ENCODE data around the gene IL1B.

DNA sequence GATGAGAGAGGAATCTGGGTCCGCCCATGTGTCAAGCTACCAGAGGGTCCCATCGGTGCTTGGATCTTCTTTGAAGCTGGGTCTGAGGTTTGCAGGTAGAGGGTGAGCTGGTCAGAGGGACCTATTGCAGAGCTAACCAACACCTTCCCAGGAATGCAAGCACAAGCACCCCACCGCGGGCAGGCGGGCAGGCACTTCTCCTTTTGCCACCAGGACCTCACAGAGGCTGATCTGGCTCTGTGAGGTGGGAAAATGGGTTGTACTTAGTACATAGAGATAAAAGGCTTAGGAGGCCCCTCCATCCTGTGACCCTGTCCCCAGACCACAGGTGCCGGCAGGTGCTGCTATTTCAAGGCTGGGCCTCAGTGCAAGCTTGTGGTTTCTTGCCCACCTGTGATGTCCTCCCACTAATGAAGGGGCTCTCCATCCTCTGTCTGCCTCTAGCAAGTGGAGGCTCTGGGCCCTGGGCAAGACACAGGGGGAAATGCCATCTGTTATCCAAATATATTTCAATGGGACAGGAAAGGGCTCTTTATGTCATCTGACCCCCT, 43.0 kb upstream of the IL1B start:
- TF ChIP-seq, protein P1, sequence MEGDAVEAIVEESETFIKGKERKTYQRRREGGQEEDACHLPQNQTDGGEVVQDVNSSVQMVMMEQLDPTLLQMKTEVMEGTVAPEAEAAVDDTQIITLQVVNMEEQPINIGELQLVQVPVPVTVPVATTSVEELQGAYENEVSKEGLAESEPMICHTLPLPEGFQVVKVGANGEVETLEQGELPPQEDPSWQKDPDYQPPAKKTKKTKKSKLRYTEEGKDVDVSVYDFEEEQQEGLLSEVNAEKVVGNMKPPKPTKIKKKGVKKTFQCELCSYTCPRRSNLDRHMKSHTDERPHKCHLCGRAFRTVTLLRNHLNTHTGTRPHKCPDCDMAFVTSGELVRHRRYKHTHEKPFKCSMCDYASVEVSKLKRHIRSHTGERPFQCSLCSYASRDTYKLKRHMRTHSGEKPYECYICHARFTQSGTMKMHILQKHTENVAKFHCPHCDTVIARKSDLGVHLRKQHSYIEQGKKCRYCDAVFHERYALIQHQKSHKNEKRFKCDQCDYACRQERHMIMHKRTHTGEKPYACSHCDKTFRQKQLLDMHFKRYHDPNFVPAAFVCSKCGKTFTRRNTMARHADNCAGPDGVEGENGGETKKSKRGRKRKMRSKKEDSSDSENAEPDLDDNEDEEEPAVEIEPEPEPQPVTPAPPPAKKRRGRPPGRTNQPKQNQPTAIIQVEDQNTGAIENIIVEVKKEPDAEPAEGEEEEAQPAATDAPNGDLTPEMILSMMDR (IDR thresholded peaks at IDR 0.05): no peak
- no peak for TF ChIP-seq POLR2A (IDR thresholded peaks at IDR 0.05)

Data from right lobe of liver (tissue), 4 donors.